Posterior cingulate gyrus (tissue), 11 donors: ENCODE results near the gene ZBTB8OS.

ENCODE experiments used
- DNase-seq, 10 donors: peaks; one replicate each; pipeline versions ENCODE4 v3.0.0 to v3.0.0-alpha.2; 2020 to 2021; ENCODE audit warnings: mixed read lengths in 3 of 10
- intact Hi-C: fragments of 100-400 bp; cut with DNase I; formaldehyde crosslinking; loops from one replicate; pipeline ENCODE4 v1.15.1; 2023

ZBTB8OS gene

DNA sequence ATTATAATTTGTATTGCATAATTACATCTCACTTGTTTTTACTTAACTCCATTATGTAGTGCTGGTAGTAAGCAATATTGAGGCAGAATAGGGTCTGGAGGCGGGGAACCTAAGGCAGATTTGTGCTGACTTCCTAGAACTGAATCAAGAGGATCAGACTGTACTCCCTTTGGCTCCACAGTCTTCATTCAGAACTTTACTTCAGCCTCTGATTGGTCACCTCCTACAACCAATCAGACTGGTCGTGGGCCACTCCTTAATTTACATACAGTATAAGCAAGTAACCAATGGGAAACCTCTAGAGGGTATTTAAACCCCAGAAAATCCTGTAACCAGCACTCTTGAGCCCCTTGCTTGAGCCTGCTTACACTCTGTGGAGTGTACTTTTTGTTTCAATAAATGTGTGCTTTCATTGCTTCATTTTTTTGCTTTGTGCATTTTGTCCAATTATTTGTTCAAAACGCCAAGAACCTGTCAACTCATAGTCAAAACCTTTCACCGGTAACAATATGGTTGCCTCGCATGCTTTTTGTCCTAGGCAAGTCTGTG, 31.6 kb downstream of the ZBTB8OS start:
- intact Hi-C loops, result no loop called here

DNA sequence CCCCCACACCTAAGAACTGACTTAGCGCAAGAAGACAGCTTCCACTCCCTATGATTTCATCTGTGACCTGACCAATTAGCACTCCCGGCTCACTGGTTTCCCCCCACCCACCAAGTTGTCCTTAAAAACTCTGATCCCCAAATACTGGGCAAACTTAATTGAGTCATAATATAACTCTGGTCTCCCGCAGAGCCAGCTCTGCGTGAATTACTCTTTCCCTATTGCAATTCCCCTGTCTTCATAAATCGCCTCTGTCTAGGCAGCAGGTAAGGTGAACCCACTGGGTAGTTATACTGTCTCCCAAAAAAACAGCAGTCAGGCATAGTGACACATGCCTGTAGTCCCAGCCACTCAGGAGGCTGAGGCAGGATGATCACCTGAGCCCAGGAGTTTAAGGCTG, 36.9 kb downstream of the ZBTB8OS start:
- intact Hi-C loops, result no loop called here
- DNase-seq, result no peak

More for the DNA sequence above, 31.6 kb downstream of the ZBTB8OS start:
- no peak for DNase-seq

DNA sequence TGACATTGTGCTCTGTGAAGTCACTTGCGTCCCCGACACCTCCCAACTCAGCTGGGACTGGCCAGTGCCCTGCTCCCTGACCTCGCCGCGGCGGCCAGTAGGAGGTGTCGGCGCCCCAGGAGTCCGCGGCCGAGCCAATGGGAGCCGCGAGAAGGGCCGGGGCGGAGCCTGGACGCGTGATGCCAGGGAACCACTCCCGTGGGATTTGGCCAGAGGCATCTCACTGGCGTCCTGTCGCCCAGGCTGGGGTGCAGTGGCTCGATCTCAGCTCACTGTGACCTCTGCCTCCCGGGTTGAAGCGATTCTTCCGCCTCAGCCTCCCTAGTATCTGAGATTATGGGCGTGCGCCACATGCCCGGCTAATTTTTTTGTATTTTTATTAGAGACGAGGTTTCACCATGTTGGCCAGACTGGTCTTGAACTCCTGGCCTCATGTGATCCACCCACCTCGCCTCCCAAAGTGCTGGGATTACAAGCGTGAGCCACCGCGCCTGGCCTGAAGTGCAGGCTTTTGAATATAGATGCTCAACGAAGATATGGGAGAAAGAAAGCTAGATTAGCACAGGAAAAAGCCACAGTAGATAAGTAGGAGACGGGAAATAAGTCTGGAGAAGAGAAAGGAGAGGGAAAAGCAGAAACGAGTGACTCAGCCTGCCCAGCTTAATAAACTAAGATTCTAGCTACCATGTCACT, 38.0 kb downstream of the ZBTB8OS start:
- intact Hi-C loops, result no loop called here
- peak; percentile 86 to 99 (median 91) for DNase-seq

DNA sequence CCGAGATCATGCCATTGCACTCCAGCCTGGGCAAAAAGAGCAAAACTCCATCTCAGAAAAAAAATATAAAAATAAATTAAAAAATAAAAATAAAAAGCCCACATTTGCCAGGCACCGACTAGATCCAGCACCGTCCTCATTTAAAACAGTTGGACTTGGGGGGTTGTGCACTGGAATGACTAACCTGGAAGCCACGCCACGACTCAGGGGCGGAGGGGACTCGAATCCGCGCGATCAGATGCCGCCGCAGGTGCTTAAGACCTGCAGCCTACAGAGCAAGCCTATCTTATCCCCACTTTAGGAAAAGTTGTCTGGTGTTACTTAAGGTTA, 38.5 kb downstream of the ZBTB8OS start:
- DNase-seq, result no peak
- intact Hi-C loops, result no loop called here

DNA sequence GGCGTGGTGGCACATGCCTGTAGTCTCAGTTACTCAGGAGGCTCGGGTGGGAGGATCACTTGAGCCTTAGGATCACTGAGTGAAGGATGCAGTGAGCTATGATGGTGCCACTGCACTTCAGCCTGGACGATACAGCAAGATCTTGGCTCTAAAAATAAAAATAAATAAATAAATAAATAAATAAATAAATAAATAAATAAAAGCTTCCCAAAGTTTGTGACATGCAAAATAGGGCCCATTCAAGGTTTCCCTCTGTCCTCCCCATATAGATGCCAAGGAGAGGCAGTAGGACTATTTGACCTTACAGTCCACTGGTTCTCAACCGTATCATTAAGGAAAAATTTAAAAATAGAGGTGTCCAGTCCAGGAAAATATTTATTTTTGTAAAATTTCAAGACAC, 41.2 kb downstream of the ZBTB8OS start:
- intact Hi-C loops, result no loop called here
- DNase-seq, result no peak

DNA sequence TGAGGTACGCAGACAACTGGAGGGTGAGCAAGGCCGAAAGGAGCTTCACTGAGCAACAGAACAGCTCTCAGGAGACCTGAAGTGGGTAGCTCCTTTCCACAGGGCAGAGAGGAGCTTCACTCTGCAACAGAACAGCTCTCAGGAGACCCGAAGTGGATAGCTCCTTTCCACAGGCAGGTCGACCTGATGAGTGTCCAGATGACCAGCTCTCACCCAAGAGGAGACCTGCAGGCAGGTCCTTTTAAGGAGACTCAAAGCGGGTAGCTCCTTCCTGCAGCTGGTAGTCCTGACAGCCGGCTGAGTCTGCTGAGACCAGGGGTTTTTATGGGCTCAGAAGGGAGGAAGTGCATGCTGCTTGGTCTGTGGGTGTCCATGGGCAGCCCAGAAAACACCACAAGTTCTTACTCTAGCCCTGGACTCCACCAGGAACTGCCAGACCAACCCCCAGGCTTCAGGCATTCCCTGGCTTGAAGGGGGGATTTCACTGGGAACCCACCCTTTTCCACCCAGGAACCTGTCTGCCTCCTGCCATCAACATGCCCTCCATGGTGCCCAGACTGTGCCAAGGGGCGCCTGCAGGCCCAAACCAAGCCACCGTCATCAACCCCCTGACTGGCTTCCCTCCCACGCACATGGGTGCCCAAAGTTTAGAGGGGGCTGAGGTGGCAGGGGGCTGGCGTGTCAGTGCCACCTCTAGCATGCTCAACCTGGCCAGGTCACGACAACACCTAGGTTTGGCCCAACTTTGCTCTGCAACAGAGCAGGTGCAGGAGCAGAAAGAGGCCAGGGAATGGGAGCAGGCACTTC, 43.6 kb downstream of the ZBTB8OS start:
- DNase-seq, result no peak
- intact Hi-C loops, result no loop called here

DNA sequence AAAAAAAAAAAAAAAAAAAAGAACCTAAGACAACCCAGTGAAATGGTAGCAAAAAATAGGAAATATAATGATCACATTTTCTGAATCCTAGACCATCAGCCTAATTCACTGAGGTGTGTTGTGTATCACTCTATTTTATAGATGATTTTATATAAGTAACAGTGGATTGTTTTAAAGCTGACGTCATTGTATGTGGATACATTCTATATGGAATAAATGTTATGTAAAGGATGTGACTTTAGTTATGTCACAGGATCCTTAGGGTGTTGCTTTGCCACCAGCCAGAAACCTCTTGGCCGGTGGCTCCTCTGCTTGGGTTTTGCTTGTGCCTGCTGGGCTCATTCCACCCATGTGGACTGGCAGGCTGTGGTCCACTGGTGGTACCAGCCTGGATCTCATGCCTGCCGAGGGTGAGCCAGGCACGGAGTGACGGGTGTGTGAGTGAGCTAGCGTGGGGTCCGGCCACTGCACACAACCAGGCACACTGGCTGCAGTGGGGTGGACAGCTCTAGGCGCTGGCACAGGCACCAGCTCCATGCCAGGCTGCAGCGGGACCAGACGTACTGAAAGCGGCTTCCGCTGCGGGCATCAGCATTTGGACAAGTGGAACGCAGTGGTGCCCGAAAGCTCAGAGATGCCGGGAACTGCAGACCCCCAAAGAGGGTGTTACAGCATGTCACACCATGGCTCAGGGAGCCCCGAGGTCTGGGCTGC, 44.5 kb downstream of the ZBTB8OS start:
- DNase-seq, result no peak
- intact Hi-C loops, result no loop called here

DNA sequence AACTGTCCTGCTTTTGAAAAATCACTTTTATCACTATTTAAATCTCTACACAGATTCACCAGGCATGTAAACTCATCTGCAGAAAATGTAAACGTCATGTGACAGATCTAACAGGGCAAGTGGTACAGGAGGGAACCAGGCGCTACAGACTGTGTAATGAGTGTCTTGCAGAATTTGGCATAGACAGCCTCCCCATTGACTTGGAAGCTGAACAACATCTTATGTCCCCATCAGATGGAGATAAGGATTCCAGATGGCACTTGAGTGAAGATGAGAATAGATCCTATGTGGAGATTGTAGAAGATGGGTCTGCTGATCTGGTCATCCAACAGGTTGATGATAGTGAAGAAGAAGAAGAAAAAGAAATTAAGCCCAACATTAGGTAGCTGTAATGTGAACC, 50.3 kb downstream of the ZBTB8OS start:
- intact Hi-C loops, result no loop called here
- no peak for DNase-seq

DNA sequence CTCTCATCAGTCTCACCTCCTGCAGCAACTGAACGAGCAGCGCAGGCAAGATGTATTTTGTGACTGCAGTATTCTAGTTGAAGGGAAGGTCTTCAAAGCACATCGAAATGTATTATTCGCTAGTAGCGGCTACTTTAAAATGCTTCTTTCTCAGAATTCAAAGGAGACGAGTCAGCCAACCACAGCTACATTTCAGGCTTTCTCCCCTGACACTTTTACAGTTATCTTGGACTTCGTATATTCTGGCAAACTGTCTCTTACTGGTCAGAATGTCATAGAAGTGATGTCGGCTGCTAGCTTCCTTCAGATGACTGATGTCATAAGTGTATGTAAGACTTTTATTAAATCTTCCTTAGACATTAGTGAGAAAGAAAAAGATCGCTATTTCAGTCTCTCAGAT, 57.4 kb downstream of the ZBTB8OS start:
- intact Hi-C loops, result no loop called here
- no peak for DNase-seq

DNA sequence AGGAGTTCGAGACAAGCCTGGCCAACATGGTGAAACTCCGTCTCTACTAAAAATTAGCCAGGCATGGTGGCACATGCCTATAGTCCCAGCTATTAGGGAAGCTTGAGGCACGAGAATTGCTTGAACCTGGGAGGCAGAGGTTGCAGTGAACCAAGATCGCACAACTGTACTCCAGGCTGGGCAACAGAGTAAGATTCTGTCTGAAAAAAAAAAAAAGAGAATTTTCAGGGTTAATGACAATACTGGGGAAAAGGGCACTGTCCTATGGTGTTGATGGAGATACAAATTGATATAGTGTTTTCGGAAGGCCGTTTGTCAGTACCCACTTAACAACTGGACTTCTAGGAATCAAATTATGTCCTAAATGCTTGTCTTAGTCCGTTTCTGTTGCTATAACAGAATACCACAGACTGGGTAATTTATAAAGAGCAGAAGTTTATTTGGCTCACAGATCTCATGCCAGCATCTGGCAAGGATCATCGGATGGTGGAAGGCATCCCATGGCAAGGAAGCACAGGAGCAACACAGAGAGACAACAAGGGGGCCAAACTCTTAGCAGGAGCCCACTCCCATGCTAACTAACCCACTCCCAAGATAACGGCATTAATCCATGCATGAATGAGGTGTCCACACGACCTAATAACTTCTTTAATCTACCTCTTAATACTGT, 69.9 kb downstream of the ZBTB8OS start:
- intact Hi-C loops, result no loop called here
- no peak for DNase-seq
